GM18858 (cell line): ENCODE data around the gene MAP3K13.
A peak's percentile ranks its signal among the peaks of the same experiment; 100 is the strongest.
"Not testable (repeated sequence)": the region's sequence is repeated elsewhere in the genome, so short reads cannot be mapped to it uniquely, and the experiment has no call there.

ENCODE experiments used
- ATAC-seq: cut with Tn5 transposase; IDR thresholded peaks from one replicate; pipeline ENCODE4 v1.9.1; 2021; ENCODE audit not compliant: unreplicated experiment

MAP3K13 gene

GRCh38 chr3:185397676-185398075 lies 34.7 kb downstream of the MAP3K13 start:
- ATAC-seq = no peak

- ATAC-seq = no peak
Observed at GRCh38 chr3:185399737-185400667, 37.1 kb downstream of the MAP3K13 start.

GRCh38 chr3:185400866-185401265 lies 37.9 kb downstream of the MAP3K13 start:
- no peak for ATAC-seq

- ATAC-seq = no peak
Observed at GRCh38 chr3:185401319-185401955, 38.5 kb downstream of the MAP3K13 start.

- no peak for ATAC-seq
Observed at GRCh38 chr3:185402561-185402960, 39.6 kb downstream of the MAP3K13 start.

- ATAC-seq = no peak
Observed at GRCh38 chr3:185403002-185403401, 40.1 kb downstream of the MAP3K13 start.

GRCh38 chr3:185405243-185405642 lies 42.3 kb downstream of the MAP3K13 start:
- ATAC-seq = no peak

GRCh38 chr3:185405664-185406063 lies 42.7 kb downstream of the MAP3K13 start:
- no peak for ATAC-seq

GRCh38 chr3:185406121-185406620 lies 43.2 kb downstream of the MAP3K13 start:
- no peak for ATAC-seq

- no peak for ATAC-seq
Observed at GRCh38 chr3:185409957-185410356, 47.0 kb downstream of the MAP3K13 start.

GRCh38 chr3:185411133-185411532 lies 48.2 kb downstream of the MAP3K13 start:
- no peak for ATAC-seq

- no peak for ATAC-seq
Observed at GRCh38 chr3:185416513-185416912, 53.6 kb downstream of the MAP3K13 start.

GRCh38 chr3:185418561-185418977 lies 55.6 kb downstream of the MAP3K13 start:
- ATAC-seq = not testable (repeated sequence)

GRCh38 chr3:185420762-185421161 lies 57.8 kb downstream of the MAP3K13 start:
- ATAC-seq = no peak

- peak; percentile 48 for ATAC-seq
Observed at GRCh38 chr3:185421577-185422232, 58.8 kb downstream of the MAP3K13 start.

GRCh38 chr3:185422677-185423076 lies 59.7 kb downstream of the MAP3K13 start:
- ATAC-seq = no peak

- ATAC-seq = no peak
Observed at GRCh38 chr3:185423178-185423577, 60.2 kb downstream of the MAP3K13 start.

- no peak for ATAC-seq
Observed at GRCh38 chr3:185424435-185424834, 61.5 kb downstream of the MAP3K13 start.

- ATAC-seq = no peak
Observed at GRCh38 chr3:185430375-185430774, 67.4 kb downstream of the MAP3K13 start.

GRCh38 chr3:185439745-185440466 lies 77.0 kb downstream of the MAP3K13 start:
- ATAC-seq = no peak

- no peak for ATAC-seq
Observed at GRCh38 chr3:185442031-185442430, 79.1 kb downstream of the MAP3K13 start.
